ENCODE measurements around the gene SDSL.

DNA sequence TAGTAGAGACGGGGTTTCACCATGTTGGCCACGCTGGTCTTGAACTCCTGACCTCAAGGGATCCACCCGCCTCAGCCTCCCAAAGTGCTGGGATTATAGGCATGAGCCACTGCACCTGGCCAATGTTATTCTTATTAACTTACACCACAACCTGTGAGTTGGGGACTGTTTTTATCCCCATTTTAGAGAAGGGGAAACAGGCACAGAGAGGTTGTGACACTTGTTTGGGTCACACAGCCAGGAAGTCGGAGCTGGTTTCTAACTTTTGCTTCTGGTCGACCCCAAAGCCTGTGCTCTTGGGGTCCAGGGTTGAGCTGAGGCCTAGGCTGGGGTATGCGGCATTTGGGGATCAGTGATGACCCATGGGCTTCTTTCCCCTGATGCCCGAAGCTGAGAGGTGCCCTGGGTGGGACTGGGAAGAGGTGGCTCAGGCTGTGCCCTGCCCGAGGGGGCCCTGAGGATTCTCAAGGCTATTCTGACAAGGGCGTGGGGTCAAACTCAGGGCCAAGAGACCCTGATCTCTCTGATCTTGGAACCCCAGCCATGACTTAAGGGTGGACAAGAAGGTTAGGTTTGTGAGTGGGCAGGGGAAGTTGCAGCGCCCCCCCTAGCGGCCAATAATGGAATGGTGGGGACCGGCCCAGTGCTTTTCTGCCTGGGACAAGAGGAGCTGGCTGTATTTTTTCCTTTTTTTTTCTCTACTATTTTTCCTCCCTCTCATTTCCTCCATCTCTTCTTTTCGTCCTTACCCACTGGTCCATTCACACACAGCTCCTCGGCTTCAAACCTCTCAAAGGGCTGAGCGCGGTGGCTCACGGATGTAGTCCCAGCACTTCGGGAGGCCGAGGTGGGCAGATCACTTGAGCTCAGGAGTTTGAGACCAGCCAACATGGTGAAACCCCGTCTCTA lies 3.0 kb downstream of the SDSL start:
- TF ChIP-seq, protein P1, sequence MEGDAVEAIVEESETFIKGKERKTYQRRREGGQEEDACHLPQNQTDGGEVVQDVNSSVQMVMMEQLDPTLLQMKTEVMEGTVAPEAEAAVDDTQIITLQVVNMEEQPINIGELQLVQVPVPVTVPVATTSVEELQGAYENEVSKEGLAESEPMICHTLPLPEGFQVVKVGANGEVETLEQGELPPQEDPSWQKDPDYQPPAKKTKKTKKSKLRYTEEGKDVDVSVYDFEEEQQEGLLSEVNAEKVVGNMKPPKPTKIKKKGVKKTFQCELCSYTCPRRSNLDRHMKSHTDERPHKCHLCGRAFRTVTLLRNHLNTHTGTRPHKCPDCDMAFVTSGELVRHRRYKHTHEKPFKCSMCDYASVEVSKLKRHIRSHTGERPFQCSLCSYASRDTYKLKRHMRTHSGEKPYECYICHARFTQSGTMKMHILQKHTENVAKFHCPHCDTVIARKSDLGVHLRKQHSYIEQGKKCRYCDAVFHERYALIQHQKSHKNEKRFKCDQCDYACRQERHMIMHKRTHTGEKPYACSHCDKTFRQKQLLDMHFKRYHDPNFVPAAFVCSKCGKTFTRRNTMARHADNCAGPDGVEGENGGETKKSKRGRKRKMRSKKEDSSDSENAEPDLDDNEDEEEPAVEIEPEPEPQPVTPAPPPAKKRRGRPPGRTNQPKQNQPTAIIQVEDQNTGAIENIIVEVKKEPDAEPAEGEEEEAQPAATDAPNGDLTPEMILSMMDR (IDR thresholded peaks at IDR 0.05), result no peak
- TF ChIP-seq POLR2A (IDR thresholded peaks at IDR 0.05), result no peak
